PC-3 (cell line): Measurements from ENCODE around the gene MPPED1. TPM values are rescaled to one million over a fixed set of nuclear protein-coding genes. Genes with fewer than 3 reads are reported as not detected.

Source experiments
- ATAC-seq: fragments of 200-7000 bp; cut with Tn5 transposase; 2 replicates; pipeline ENCODE4 v1.9.1; 2020; ENCODE audit warnings: mild to moderate bottlenecking, moderate library complexity
- BruUV-seq: library from RNA; stranded (reverse); fragments of 400-500 nt; replicated peaks from 2 replicates; lab custom pipeline; 2021; lab: Mats Ljungman, UMichigan
- CTCF ChIA-PET: fragments of 300-600 bp; sonication (Branson Sonifier 250); formaldehyde crosslinking; loops from one replicate; lab custom pipeline; 2022; ENCODE audit warnings: antibody characterized with exemption; lab: Charles Lee
- POLR2A ChIA-PET: fragments of 300-600 bp; sonication (Branson Sonifier 250); formaldehyde crosslinking; loops from one replicate; lab custom pipeline; 2022; ENCODE audit warnings: antibody characterized with exemption; ENCODE audit not compliant: unreplicated experiment; lab: Charles Lee
- DNase-seq: peaks from one replicate; pipeline ENCODE4 v3.0.0-alpha.2; 2015
- H2AFZ ChIP-seq: fragments of 300-600 bp; sonication (generic); 2 replicates; pipeline ENCODE4 v1.6.0; 2016; ENCODE audit warnings: antibody characterized with exemption, low read length
- H3F3A ChIP-seq: fragments of 300-600 bp; sonication (generic); one replicate; pipeline ENCODE4 v1.6.0; 2017; ENCODE audit warnings: antibody characterized with exemption, low read length, control low read depth, mild to moderate bottlenecking; ENCODE audit not compliant: unreplicated experiment
- H3K27ac ChIP-seq: fragments of 300-600 bp; sonication (generic); 2 replicates; pipeline ENCODE4 v1.5.1; 2016; ENCODE audit warnings: mild to moderate bottlenecking, low read length
- H3K27me3 ChIP-seq: fragments of 300-600 bp; sonication (generic); 2 replicates; pipeline ENCODE4 v1.6.1; 2016; ENCODE audit warnings: low read length, mixed read lengths
- H3K36me3 ChIP-seq: fragments of 300-600 bp; sonication (generic); 2 replicates; pipeline ENCODE4 v1.6.1; 2016; ENCODE audit warnings: low read depth, mixed run types, low read length, mixed read lengths
- H3K4me1 ChIP-seq: fragments of 300-600 bp; sonication (generic); 2 replicates; pipeline ENCODE4 v1.5.1; 2016; ENCODE audit warnings: low read length; ENCODE audit not compliant: insufficient read depth
- H3K4me2 ChIP-seq: fragments of 300-600 bp; sonication (generic); 2 replicates; pipeline ENCODE4 v1.6.0; 2016; ENCODE audit warnings: low read length
- H3K4me3 ChIP-seq: fragments of 300-600 bp; sonication (generic); 2 replicates; pipeline ENCODE4 v1.5.1; 2016; ENCODE audit warnings: mild to moderate bottlenecking, low read length, mixed read lengths
- H3K79me2 ChIP-seq: fragments of 300-600 bp; sonication (generic); 2 replicates; pipeline ENCODE4 v1.6.1; 2017; ENCODE audit warnings: low read length, mixed read lengths
- H3K9ac ChIP-seq: fragments of 300-600 bp; sonication (generic); 2 replicates; pipeline ENCODE4 v1.6.0; 2016; ENCODE audit warnings: mild to moderate bottlenecking, low read length
- H3K9me2 ChIP-seq: fragments of 300-600 bp; sonication (generic); replicated peaks from 2 replicates; pipeline ENCODE4 v1.6.1; 2016; ENCODE audit warnings: mixed run types, low read length, mixed read lengths
- H3K9me3 ChIP-seq: fragments of 300-600 bp; sonication (generic); 2 replicates; pipeline ENCODE4 v1.6.1; 2016; ENCODE audit warnings: low read length, mixed read lengths
- H4K20me1 ChIP-seq: fragments of 300-600 bp; sonication (generic); 2 replicates; pipeline ENCODE4 v1.6.1; 2016; ENCODE audit warnings: low read length, mixed read lengths
- CTCF ChIP-seq: fragments of 300-600 bp; sonication (generic); conservative IDR thresholded peaks from 2 replicates; pipeline ENCODE4 v1.5.1; 2017; ENCODE audit warnings: antibody characterized with exemption, low read depth, mild to moderate bottlenecking, low read length
- EZH2 ChIP-seq: fragments of 300-600 bp; sonication (generic); IDR thresholded peaks from one replicate; pipeline ENCODE4 v1.6.1; 2017; ENCODE audit warnings: antibody characterized with exemption, mild to moderate bottlenecking, low read length; ENCODE audit not compliant: unreplicated experiment
- EZH2phosphoT487 ChIP-seq: fragments of 300-600 bp; sonication (generic); IDR thresholded peaks from 2 replicates; pipeline ENCODE4 v1.6.1; 2018; ENCODE audit warnings: mild to moderate bottlenecking, antibody characterized with exemption, low read length, borderline replicate concordance
- intact Hi-C: fragments of 100-400 bp; cut with micrococcal nuclease; formaldehyde crosslinking; loops from 2 replicates; pipeline ENCODE4 v1.9.0; 2023
- total RNA-seq: library from RNA; depleted of rRNA; stranded (reverse); fragments of >200 nt; gene quantifications from 2 replicates; pipeline ENCODE4 v1.2.3, GENCODE V29; 2014

MPPED1 gene
- total RNA-seq, 1 experiment from 2014 or later = not detected

- no peak overlapping the region for H3K9ac ChIP-seq
- no TSS peak for BruUV-seq
- H3K4me3 ChIP-seq = no peak overlapping the region
- POLR2A ChIA-PET = no interaction called here
- H3F3A ChIP-seq = no peaks in the 10 kb centered on the region
- no peaks in the 10 kb centered on the region for H3K9me2 ChIP-seq
- H2AFZ ChIP-seq = no peak overlapping the region
- TF ChIP-seq CTCF = no peak
- no peak for TF ChIP-seq EZH2
- no peak for TF ChIP-seq EZH2phosphoT487
- no peaks in the 10 kb centered on the region for H3K4me1 ChIP-seq
- no peak for ATAC-seq
- intact Hi-C loops = no loop called here
- no peak overlapping the region for H3K27ac ChIP-seq
- CTCF ChIA-PET = interaction anchor here (0.8 kb wide), 1 partner anchor 335 kb away, joined by 3 read pairs; no protein-coding TSS in a partner anchor
- no peaks in the 10 kb centered on the region for H3K9me3 ChIP-seq
- no peaks in the 10 kb centered on the region for H3K36me3 ChIP-seq
- no peak overlapping the region for H3K4me2 ChIP-seq
- H3K79me2 ChIP-seq = no peaks in the 10 kb centered on the region
- H4K20me1 ChIP-seq = no peaks in the 10 kb centered on the region
- DNase-seq = no peak
- no peaks in the 10 kb centered on the region for H3K27me3 ChIP-seq
These were observed 79.4 kb downstream of the MPPED1 start for GRCh38 chr22:43491177-43491576.

- CTCF ChIA-PET = no interaction called here
- no TSS peak for BruUV-seq
- H3K79me2 ChIP-seq = no peaks in the 10 kb centered on the region
- H3K36me3 ChIP-seq = no peaks in the 10 kb centered on the region
- no peak for DNase-seq
- H3K9me3 ChIP-seq = no peaks in the 10 kb centered on the region
- H3K4me1 ChIP-seq = no peaks in the 10 kb centered on the region
- POLR2A ChIA-PET = no interaction called here
- ATAC-seq = no peak
- H2AFZ ChIP-seq = no peak overlapping the region
- no peaks in the 10 kb centered on the region for H4K20me1 ChIP-seq
- intact Hi-C loops = no loop called here
- H3K27ac ChIP-seq = no peak overlapping the region
- no peaks in the 10 kb centered on the region for H3K27me3 ChIP-seq
- TF ChIP-seq EZH2 (no peak), EZH2phosphoT487 (no peak), CTCF (no peak)
- H3F3A ChIP-seq = no peaks in the 10 kb centered on the region
- no peaks in the 10 kb centered on the region for H3K9me2 ChIP-seq
- no peak overlapping the region for H3K4me3 ChIP-seq
- no peak overlapping the region for H3K9ac ChIP-seq
- no peak overlapping the region for H3K4me2 ChIP-seq
These were observed 79.9 kb downstream of the MPPED1 start for GRCh38 chr22:43491737-43492136.

GRCh38 chr22:43493297-43493696 is 81.5 kb downstream of the MPPED1 start:
- Histone ChIP-seq H4K20me1 (no peaks in the 10 kb centered on the region), H3K4me3 (no peak overlapping the region), H3F3A (no peaks in the 10 kb centered on the region), H2AFZ (no peak overlapping the region), H3K27me3 (no peaks in the 10 kb centered on the region), H3K9me2 (no peaks in the 10 kb centered on the region), H3K79me2 (no peaks in the 10 kb centered on the region), H3K9ac (no peak overlapping the region), H3K36me3 (no peaks in the 10 kb centered on the region), H3K9me3 (no peaks in the 10 kb centered on the region), H3K4me2 (no peak overlapping the region), H3K27ac (no peak overlapping the region), H3K4me1 (no peaks in the 10 kb centered on the region)
- ChIA-PET POLR2A (no interaction called here), CTCF (no interaction called here)
- ATAC-seq = no peak
- TF ChIP-seq EZH2phosphoT487 (no peak), EZH2 (no peak), CTCF (no peak)
- no TSS peak for BruUV-seq
- DNase-seq = no peak
- intact Hi-C loops = no loop called here
